ENCODE measurements around the gene CIBAR2.
A peak's percentile ranks its signal among the peaks of the same experiment; 100 is the strongest.

Gene CIBAR2

DNA sequence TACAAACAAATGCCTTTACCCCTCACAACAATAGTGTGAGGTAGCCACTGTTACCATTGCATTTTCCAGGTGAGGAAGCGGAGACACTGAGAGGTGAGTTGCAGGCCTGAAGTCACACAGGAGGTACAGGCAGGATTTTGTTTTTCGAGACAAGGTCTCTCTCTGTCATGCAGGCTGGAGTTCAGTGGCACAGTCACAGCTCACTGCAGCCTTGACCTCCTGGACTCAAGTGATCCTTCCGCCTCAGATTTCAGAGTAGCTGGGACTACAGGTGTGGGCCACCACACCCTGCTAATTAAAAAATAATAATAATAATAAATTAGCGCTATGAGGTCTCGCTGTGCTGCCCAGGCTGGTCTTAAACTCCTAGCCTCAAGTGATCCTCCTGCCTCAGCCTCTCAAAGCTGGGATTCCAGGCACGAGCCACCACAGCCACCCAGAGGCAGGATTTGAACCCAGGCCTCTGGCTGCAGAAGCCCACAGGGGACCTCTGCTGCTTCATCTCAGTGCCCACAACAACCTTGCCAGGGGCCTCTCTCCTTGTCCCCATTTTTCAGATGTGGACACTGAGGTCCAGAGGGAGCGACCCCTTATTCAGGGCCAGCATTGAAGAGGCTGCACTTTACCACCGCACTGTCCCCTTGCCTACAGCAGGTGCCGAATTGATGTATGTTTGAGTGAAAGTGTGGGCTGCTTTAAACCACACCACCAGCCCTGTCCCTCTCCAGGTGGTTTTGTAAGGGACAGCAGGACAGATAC, 16.0 kb upstream of the CIBAR2 start:
- H3K4me3 ChIP-seq (ENCODE audit: control insufficient read depth, low read depth, low read length) = no peak overlapping the region
- DNase-seq (ENCODE audit: low read depth) = no peak

DNA sequence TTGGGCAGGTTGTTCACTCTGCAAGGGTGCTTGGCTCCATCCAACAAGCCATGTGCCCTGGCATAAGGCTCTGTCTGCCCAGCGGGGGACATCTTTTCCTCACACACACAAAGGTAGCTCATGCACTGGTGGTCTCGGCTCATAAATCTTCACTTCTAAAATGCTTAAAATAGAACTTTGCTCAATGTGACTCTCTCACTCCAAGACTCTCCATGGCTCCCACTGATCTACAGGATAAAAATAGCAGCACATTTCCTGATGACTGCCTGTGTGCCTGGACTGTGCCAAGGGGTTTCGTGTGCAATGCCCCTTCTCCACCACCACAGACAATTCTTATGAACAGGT, 15.1 kb upstream of the CIBAR2 start:
- TF ChIP-seq, protein P1, sequence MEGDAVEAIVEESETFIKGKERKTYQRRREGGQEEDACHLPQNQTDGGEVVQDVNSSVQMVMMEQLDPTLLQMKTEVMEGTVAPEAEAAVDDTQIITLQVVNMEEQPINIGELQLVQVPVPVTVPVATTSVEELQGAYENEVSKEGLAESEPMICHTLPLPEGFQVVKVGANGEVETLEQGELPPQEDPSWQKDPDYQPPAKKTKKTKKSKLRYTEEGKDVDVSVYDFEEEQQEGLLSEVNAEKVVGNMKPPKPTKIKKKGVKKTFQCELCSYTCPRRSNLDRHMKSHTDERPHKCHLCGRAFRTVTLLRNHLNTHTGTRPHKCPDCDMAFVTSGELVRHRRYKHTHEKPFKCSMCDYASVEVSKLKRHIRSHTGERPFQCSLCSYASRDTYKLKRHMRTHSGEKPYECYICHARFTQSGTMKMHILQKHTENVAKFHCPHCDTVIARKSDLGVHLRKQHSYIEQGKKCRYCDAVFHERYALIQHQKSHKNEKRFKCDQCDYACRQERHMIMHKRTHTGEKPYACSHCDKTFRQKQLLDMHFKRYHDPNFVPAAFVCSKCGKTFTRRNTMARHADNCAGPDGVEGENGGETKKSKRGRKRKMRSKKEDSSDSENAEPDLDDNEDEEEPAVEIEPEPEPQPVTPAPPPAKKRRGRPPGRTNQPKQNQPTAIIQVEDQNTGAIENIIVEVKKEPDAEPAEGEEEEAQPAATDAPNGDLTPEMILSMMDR (IDR thresholded peaks at IDR 0.05; ENCODE audit: control insufficient read depth, insufficient read depth, low read depth, low read length, missing control alignments) = no peak
- no peak overlapping the region for H3K4me3 ChIP-seq (ENCODE audit: control insufficient read depth, low read depth, low read length)

More for the DNA sequence above, 16.0 kb upstream of the CIBAR2 start:
- TF ChIP-seq, protein P1 (IDR thresholded peaks at IDR 0.05; ENCODE audit: control insufficient read depth, insufficient read depth, low read depth, low read length, missing control alignments) = no peak

DNA sequence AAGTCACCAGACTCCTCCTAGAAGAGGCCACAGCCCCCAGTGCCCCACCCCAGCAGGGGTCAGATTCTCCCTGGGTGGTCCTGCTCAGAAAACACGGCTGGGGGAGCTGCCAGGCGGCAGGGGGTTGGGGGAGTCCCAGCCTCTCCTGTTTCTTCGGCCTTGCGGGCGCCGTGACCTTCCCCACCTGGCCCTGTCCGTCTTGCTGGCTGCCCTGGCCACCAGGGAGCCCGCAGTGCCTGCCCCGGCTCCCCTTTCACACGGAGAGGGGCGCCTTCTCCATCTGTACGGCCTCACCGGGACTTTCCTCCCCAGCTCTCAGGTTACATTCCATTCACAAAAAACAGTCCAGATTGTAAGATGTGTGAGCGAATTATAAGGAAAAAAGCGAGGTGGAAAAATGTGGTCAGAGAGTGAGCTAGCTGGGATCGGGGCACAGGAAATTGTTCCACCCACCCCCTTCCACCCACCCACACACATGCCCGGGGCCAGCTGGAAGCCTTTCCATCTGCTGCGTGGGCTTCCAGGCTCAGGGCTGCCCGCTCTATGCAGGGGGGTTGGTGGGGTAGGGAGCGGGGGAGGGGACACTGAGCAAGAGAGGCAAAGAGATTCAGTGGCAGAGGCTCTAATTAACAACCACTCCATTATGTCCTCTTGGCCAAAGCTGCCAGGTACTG, 14.6 kb upstream of the CIBAR2 start:
- TF ChIP-seq, protein P1 (IDR thresholded peaks at IDR 0.05; ENCODE audit: control insufficient read depth, insufficient read depth, low read depth, low read length, missing control alignments) = no peak
- DNase-seq (ENCODE audit: low read depth) = peak; percentile 35

More for the DNA sequence above, 15.1 kb upstream of the CIBAR2 start:
- DNase-seq (ENCODE audit: low read depth) = no peak

DNA sequence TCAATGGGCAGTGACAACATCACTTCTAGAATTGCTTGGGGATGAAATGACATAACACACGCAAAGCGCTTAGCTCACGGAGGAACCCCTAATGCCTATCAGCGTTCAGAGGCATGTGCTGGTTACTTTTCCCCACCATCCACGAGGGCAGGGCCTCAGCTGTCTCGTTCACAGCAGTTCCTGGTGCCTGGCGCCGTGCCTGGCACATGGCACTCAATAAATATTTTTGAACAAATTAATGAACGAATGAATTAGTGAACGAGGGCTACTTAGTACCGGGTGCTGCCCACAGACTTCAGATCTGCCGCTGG, 14.1 kb upstream of the CIBAR2 start:
- TF ChIP-seq, protein P1 (IDR thresholded peaks at IDR 0.05; ENCODE audit: control insufficient read depth, insufficient read depth, low read depth, low read length, missing control alignments) = no peak
- DNase-seq (ENCODE audit: low read depth) = no peak
- H3K4me3 ChIP-seq (ENCODE audit: control insufficient read depth, low read depth, low read length) = no peak overlapping the region

More for the DNA sequence above, 14.6 kb upstream of the CIBAR2 start:
- no peak overlapping the region; the same call in 1 of the 2 replicates for H3K4me3 ChIP-seq (ENCODE audit: control insufficient read depth, low read depth, low read length)

DNA sequence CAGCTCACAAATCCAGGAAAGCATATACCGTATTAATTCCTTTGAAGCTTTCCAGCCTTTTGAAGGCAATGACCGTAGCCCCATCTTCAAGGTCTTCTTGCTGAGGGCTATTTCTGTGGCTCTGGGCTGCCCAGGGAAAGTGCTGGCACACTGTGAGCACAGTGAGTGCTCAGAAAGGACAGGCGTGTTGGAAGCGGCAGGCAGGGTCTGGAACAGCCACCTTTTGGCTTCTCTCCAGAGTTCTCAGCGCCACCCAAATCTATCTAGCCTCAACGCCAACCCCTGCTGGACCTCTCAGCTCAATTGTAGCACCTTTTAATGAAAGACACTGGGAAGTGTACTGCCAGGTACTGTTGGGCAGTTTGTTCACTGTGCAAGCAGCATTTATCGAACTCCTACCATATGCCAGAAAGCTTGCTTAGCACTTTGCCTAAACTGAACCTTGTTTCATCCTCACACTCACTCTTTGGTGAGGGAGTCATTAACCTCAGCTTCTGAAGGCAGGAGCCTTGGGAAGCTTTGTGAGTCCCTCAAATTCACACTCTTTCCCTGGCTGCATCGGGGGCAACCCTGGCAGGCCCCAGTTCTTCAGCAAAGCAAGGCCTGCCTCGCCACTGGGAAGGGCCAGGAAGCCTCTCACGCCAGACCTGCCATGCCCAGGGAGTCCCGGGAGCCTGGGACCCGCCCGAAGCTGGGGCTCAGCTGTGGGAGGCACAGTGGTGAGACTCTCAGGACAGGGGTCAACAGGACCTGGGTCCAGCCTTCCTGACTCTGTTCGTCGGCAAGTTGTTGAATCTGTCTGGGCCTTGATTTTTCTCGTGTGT, 13.5 kb upstream of the CIBAR2 start:
- no peak overlapping the region for H3K4me3 ChIP-seq (ENCODE audit: control insufficient read depth, low read depth, low read length)
- TF ChIP-seq, protein P1 (IDR thresholded peaks at IDR 0.05; ENCODE audit: control insufficient read depth, insufficient read depth, low read depth, low read length, missing control alignments) = no peak
- no peak for DNase-seq (ENCODE audit: low read depth)

DNA sequence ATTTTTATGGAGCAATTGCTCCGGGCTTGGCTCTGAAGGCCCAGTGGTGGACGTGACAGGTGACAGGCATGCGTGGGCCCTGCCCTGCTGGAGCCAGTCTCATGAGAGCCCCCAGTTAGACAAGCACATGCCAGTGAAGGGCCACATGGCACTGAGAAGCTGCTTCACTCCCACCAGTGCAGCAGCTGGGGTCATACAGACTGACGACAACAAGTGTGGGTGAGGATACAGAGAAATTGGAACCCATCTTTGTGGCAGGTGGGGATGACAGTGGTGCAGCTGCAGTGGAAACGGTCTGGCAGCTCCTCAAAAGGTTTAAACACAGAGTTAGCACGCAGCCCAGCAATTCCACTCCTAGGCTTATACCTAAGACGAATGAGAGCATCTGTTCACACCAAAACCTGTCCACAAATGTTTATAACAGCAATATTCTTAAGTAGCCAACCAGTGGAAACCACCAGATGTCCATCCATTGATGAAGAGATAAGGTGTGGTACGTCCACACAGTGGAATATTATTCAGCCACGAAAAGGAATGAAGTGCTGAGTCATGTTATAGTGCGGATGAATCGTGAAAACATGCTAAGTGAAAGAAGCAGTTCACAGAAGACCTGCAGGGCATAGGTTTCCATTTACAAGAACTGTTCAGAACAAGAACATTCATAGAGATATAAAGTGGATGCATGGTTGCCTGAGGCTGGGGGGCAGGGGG, 12.5 kb upstream of the CIBAR2 start:
- no peak overlapping the region for H3K4me3 ChIP-seq (ENCODE audit: control insufficient read depth, low read depth, low read length)
- TF ChIP-seq, protein P1 (IDR thresholded peaks at IDR 0.05; ENCODE audit: control insufficient read depth, insufficient read depth, low read depth, low read length, missing control alignments) = no peak
- DNase-seq (ENCODE audit: low read depth) = no peak
